Frontal cortex (tissue), 4 donors: ENCODE results near the gene PAM. TPM values are rescaled to one million over a fixed set of nuclear protein-coding genes. Genes with fewer than 3 reads are reported as not detected.
"Not testable (repeated sequence)": the region's sequence is repeated elsewhere in the genome, so short reads cannot be mapped to it uniquely, and the experiment has no call there.

Source experiments
- DNase-seq, 2 donors: peaks; one replicate each; pipeline ENCODE4 v3.0.0; 2012; ENCODE audit warnings: low spot score in 2 of 2
- FAIRE-seq: peaks from 2 replicates; lab custom pipeline; 2012; peaks lifted over from hg19 to GRCh38; lab: Jason Lieb, UNC
- total RNA-seq: library from RNA; depleted of rRNA; stranded (reverse); fragments of >200 nt; gene quantifications from one replicate; pipeline ENCODE4 v1.2.3, GENCODE V29; 2014
- donor health status: control.
- donor health status: control.
- donor health status: control.

PAM gene
- total RNA-seq, 1 donor from 2014 or later: 61.6 TPM

DNA sequence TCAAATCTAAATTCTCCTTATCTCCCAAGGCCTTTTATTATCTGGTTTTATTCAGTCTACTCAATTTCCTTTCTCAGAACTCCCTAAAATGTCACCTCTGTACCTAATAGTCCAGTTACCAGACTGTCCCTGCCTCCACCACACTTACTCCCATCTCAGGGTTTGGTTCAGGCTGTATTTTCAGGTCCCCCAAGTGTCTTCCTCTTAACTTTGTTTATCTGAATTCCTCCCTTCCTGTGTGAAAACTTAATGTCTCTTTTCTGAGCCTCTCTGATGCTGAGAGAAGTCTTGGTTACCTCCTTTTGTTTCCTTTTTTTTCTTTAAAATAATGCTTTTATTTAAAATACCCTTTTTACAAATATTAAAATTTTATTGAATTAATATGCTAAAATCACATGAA is 133.4 kb downstream of the PAM start:
- DNase-seq (no peak), FAIRE-seq (no peak)

DNA sequence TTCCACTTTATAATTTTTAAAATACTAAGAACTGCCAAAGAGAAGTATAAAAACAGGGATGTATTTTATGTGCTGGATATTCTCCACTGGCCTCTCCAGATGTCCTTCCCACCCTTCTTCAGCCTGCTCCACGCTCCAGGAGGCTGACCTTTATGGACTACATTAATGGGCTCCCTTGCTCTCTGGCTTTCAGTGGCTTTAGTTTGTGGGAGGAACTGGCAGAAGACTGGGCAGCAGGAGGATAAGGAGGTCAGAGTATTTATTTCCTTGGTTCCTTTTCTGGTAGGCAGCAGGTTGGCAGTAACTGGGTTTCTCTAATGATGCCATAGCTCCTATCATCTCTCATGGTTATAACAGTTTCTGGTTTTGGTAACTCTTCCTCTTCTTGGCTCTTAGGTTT is 133.9 kb downstream of the PAM start:
- FAIRE-seq (no peak), DNase-seq (no peak)

GRCh38 chr5:102890133-102890532 is 135.0 kb downstream of the PAM start:
- FAIRE-seq: no peak
- no peak for DNase-seq

GRCh38 chr5:102891175-102891574 is 136.1 kb downstream of the PAM start:
- DNase-seq: no peak
- FAIRE-seq: no peak

GRCh38 chr5:102893942-102894341 is 138.8 kb downstream of the PAM start:
- FAIRE-seq (no peak), DNase-seq (no peak)

DNA sequence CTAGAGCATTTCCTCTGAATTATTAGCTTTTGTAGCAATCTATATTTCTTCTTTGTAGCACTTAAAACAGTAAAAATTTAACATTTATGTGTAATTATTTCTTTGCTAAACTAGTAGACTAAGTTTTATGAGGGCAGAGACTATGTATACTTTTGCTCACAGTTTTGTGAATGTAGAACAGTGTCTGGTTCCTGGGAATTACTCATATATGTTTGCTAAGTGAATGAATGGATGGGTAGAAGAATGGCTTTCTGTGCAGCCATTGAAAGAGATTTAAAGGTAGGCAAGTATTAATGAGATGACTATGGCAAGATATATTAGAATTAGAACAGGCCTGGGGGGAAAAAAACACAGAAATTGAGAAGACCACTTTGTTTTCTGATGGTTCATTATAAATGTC is 140.1 kb downstream of the PAM start:
- DNase-seq: no peak
- no peak for FAIRE-seq

GRCh38 chr5:102895976-102896375 is 140.9 kb downstream of the PAM start:
- DNase-seq (no peak), FAIRE-seq (no peak)

DNA sequence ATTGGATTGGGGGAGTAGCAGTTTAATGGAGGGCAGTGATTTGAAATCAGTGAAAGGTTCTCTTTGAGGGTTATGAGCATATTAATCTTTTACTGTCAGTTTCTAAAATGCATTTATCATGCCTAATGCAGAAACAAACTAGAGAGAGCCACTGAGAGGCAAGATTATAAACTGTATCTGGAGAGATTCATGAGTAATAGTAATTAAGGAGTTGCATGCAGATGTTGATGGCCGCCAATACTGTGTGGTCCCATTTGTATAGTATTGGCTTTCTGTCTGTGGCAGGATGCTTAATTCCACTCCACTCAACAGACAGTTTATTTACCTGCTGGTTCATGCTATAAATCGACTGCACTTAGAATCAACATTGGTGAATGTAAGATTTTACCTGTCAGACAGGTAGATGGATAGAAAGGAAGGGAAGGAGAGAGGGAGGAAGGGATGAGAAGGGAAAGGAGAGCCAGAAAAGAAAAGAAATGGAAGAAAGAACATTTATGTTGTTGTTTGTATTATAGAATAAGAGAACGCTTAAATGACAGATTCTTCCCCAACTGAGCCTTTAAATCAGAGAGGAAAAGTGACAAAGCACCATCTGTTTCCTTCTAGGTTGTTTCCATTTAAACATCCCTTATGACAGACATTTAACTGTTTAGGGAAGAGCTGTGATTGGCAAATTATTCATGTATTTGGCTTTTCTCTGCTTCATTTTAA is 146.5 kb downstream of the PAM start:
- DNase-seq: no peak
- no peak for FAIRE-seq

GRCh38 chr5:102902135-102902448 is 147.0 kb downstream of the PAM start:
- no peak for DNase-seq
- no peak for FAIRE-seq

GRCh38 chr5:102902647-102903046 is 147.5 kb downstream of the PAM start:
- FAIRE-seq (no peak), DNase-seq (no peak)

- FAIRE-seq: no peak
- DNase-seq: no peak
Measured at GRCh38 chr5:102903074-102903871, 148.2 kb downstream of the PAM start.

DNA sequence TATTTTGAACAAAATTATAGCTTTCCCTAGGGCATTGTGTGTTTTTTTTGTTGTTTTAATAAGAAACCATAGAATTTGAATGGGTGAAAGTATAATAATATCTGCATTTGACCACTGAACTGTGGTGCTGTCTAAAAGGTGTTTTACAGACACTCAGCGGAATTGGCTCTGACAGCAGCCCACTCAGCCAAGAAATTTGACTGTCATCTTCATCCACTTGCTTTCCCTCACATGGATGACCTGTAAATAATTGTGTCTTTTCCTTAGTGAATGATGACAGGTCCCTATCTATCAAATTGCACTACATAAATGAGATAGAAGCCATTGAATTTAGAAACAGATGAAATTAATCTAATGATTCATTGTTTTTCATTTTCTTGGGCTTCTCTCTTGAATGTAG is 150.0 kb downstream of the PAM start:
- FAIRE-seq: no peak
- no peak for DNase-seq

GRCh38 chr5:102907099-102907498 is 152.0 kb downstream of the PAM start:
- not testable (repeated sequence) for DNase-seq, FAIRE-seq

- DNase-seq (no peak), FAIRE-seq (no peak)
Measured at GRCh38 chr5:102910240-102911226, 155.4 kb downstream of the PAM start.

DNA sequence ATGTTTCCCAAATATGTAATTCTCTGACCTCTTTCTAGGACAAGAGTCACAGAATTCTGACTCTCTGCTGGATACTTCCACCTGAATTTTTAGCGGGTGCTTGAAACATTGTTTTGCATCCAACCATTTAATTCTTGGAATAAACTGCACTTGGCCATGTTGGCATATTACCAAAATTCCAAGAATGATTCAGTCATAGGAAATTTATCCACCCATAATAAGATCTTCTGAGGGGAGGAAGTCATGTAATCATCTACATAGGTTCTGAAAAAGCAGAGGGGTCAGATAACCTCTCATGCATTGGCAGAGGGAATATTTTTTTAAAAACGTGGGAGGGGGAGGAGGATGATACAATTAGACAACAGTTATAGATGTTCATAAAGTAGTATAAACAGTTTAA is 156.9 kb downstream of the PAM start:
- FAIRE-seq (no peak), DNase-seq (no peak)

DNA sequence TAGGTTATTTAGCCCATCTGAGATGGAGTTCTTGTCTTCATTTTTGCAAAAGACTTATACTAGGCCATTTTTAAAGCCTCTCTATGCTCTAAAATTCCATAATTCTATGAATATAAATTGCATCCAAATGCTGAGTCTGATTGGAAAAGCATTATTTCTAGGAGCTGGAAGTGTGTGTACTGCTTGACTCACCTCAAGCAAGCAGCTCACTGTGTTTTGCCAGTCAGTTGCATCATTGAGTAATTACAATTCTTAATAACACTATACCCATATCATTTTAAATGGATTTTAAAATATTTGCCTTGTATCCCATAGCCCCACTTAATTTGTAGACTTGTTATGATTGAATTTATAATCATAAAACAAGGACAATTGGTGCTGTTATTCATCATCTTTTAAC is 161.0 kb downstream of the PAM start:
- DNase-seq (no peak), FAIRE-seq (no peak)

- DNase-seq (no peak), FAIRE-seq (no peak)
Measured at GRCh38 chr5:102918986-102919610, 164.0 kb downstream of the PAM start.

DNA sequence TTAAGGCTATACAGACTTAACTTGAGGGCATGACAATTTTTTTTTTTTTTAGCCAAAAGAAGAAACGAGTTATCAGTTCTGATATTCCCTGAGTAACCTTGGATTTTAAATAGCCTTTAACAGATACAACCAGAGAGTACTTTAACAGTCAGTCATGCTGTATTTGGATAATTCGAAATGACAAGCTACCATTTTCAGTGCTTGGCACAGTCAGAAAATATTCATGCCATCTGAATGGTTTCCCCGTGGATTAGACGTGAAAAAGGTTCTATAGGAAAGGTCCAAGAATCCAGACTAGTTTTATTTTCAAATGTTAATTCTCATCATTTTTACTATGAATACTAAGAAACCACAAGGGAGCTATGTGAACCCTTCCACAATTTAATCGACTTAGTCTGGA is 165.7 kb downstream of the PAM start:
- DNase-seq (no peak), FAIRE-seq (no peak)

DNA sequence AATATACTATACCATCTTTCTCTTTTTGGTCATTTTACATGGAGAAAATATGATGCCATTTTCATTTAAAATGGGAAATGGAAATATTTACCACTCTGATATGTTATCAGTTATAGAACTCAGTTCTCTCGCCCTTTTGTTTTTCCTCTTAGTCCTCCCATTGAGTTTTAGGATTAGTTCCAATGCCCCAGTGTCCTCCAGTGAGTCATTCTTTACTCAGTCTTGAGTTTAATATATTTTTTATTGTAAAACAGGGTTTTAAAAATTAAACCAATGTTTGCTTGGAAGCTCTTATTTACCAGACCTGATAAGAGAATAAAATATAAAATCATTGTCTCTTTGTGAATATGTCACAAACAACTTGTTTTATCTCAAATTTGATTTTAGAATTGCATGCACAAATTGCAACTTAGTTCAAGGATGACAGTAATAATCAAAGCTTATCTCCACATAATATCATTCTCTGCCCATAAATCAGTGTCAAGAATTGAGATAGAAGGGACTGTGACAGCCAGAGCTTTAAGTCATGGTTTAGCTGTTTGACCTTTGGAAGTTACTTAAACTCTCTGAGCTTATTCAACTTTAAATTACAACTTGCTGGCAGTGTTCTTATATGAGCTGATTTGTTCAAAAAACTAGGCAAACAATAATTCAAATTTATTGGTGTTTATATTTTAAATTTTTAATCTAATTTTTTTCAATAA is 166.4 kb downstream of the PAM start:
- DNase-seq (no peak), FAIRE-seq (no peak)
